Muscle layer of duodenum (tissue), 2 donors: ENCODE data around the gene POLG.
A peak's percentile ranks its signal among the peaks of the same experiment; 100 is the strongest.

Source experiments
- H3K27ac ChIP-seq: one replicate; pipeline ENCODE4 v1.7.0; 2013; ENCODE audit warnings: mild to moderate bottlenecking, low read length
- H3K27me3 ChIP-seq: one replicate; pipeline ENCODE4 v1.7.0; 2013; ENCODE audit warnings: low read depth, mild to moderate bottlenecking, control low read depth, low read length
- H3K36me3 ChIP-seq, 2 donors: one replicate each; pipeline ENCODE4 v1.7.0; 2013; ENCODE audit warnings: low read length in 2 of 2, control low read depth in 1 of 2, mild to moderate bottlenecking in 1 of 2; ENCODE audit not compliant: insufficient read depth in 2 of 2, control insufficient read depth in 1 of 2
- H3K4me1 ChIP-seq, 2 donors: one replicate each; pipeline ENCODE4 v1.7.0; 2013; ENCODE audit warnings: low read length in 2 of 2, mild to moderate bottlenecking in 2 of 2, control low read depth in 1 of 2, moderate library complexity in 1 of 2; ENCODE audit not compliant: insufficient read depth in 2 of 2, control insufficient read depth in 1 of 2
- H3K4me3 ChIP-seq, 2 donors: one replicate each; pipeline ENCODE4 v1.7.0; 2013; ENCODE audit warnings: low read length in 2 of 2, low read depth in 1 of 2, mild to moderate bottlenecking in 1 of 2
- H3K9me3 ChIP-seq, 2 donors: one replicate each; pipeline ENCODE4 v1.7.0; 2013; ENCODE audit warnings: low read length in 2 of 2, control low read depth in 1 of 2, mild to moderate bottlenecking in 1 of 2; ENCODE audit not compliant: control insufficient read depth in 1 of 2
- donor health status: healthy.

POLG gene

GRCh38 chr15:89334510-89335297, at the start of gene POLG:
POLG (minus strand) TSS chr15:89334824; CDS start chr15:89333754, 1,070 bp downstream.
- H3K27ac ChIP-seq: peak within 1 kb of the TSS; percentile 69
- H3K9me3 ChIP-seq: no peaks in the 10 kb centered on the region
- peaks cover 30% of the 10 kb centered on the region in 2 donors for H3K36me3 ChIP-seq
- H3K4me3 ChIP-seq: peak within 1 kb of the TSS; percentile 72 to 91
- peaks cover 10 to 38% of the 10 kb centered on the region in 2 donors for H3K4me1 ChIP-seq
- no peaks in the 10 kb centered on the region for H3K27me3 ChIP-seq

- peaks cover 0 to 15% of the 10 kb centered on the region in 2 donors for H3K4me1 ChIP-seq
- H3K4me3 ChIP-seq: no peak overlapping the region
- H3K36me3 ChIP-seq: no peaks in the 10 kb centered on the region
- no peak overlapping the region for H3K27ac ChIP-seq
- peaks cover 11% of the 10 kb centered on the region for H3K27me3 ChIP-seq
- no peaks in the 10 kb centered on the region for H3K9me3 ChIP-seq
These were observed 49.6 kb upstream of the POLG start for GRCh38 chr15:89384176-89384604.

GRCh38 chr15:89383365-89384175, 48.9 kb upstream of the POLG start:
- Histone ChIP-seq H3K4me1 (peaks cover 0 to 20% of the 10 kb centered on the region in 2 donors), H3K4me3 (no peak overlapping the region), H3K9me3 (no peaks in the 10 kb centered on the region), H3K27me3 (peaks cover 13% of the 10 kb centered on the region), H3K36me3 (no peaks in the 10 kb centered on the region), H3K27ac (no peak overlapping the region)

GRCh38 chr15:89381888-89382686, 47.5 kb upstream of the POLG start:
- Histone ChIP-seq H3K36me3 (no peaks in the 10 kb centered on the region), H3K27me3 (peaks cover 28% of the 10 kb centered on the region), H3K9me3 (no peaks in the 10 kb centered on the region), H3K4me1 (peaks cover 0 to 28% of the 10 kb centered on the region in 2 donors), H3K27ac (no peak overlapping the region), H3K4me3 (no peak overlapping the region)

- Histone ChIP-seq H3K4me3 (no peak overlapping the region), H3K9me3 (no peaks in the 10 kb centered on the region), H3K27me3 (peaks cover 35% of the 10 kb centered on the region), H3K27ac (no peak overlapping the region), H3K36me3 (no peaks in the 10 kb centered on the region), H3K4me1 (peaks cover 0 to 28% of the 10 kb centered on the region in 2 donors)
These were observed 46.7 kb upstream of the POLG start for GRCh38 chr15:89381331-89381730.

- Histone ChIP-seq H3K9me3 (no peaks in the 10 kb centered on the region), H3K27ac (no peak overlapping the region), H3K4me3 (peak overlapping the region in 1 of 2 donors; percentile 59), H3K27me3 (peaks cover 47% of the 10 kb centered on the region), H3K36me3 (no peaks in the 10 kb centered on the region), H3K4me1 (peaks cover 0 to 28% of the 10 kb centered on the region in 2 donors)
These were observed 45.2 kb upstream of the POLG start for GRCh38 chr15:89379818-89380217.

GRCh38 chr15:89379251-89379695, 44.6 kb upstream of the POLG start:
- H3K9me3 ChIP-seq: no peaks in the 10 kb centered on the region
- peaks cover 0 to 28% of the 10 kb centered on the region in 2 donors for H3K4me1 ChIP-seq
- H3K4me3 ChIP-seq: peak overlapping the region in 1 of 2 donors; percentile 59
- no peaks in the 10 kb centered on the region for H3K36me3 ChIP-seq
- no peak overlapping the region for H3K27ac ChIP-seq
- peaks cover 53% of the 10 kb centered on the region for H3K27me3 ChIP-seq

- H3K27me3 ChIP-seq: peaks cover 60% of the 10 kb centered on the region
- H3K4me1 ChIP-seq: peaks cover 0 to 20% of the 10 kb centered on the region in 2 donors
- H3K9me3 ChIP-seq: no peaks in the 10 kb centered on the region
- H3K4me3 ChIP-seq: peak overlapping the region in 1 of 2 donors; percentile 59
- H3K36me3 ChIP-seq: no peaks in the 10 kb centered on the region
- no peak overlapping the region for H3K27ac ChIP-seq
These were observed 43.9 kb upstream of the POLG start for GRCh38 chr15:89378296-89379151.

GRCh38 chr15:89377842-89378295, 43.2 kb upstream of the POLG start:
- Histone ChIP-seq H3K9me3 (no peaks in the 10 kb centered on the region), H3K4me3 (peak overlapping the region in 1 of 2 donors; percentile 4), H3K27ac (no peak overlapping the region), H3K4me1 (peaks cover 0 to 15% of the 10 kb centered on the region in 2 donors), H3K27me3 (peaks cover 65% of the 10 kb centered on the region), H3K36me3 (no peaks in the 10 kb centered on the region)
